Vagina (tissue), 2 donors: ENCODE results near the gene CENPF. TPM values are rescaled to one million over a fixed set of nuclear protein-coding genes. Genes with fewer than 3 reads are reported as not detected.
A peak's percentile ranks its signal among the peaks of the same experiment; 100 is the strongest.

Experiments used
- DNase-seq, 2 donors: peaks; one replicate each; pipeline ENCODE4 v3.0.0-alpha.2; 2017; ENCODE audit errors: extremely low spot score in 2 of 2
- H3K27ac ChIP-seq: fragments of 200-600 bp; sonication (generic); one replicate; pipeline ENCODE4 v1.5.1; 2019
- H3K27me3 ChIP-seq: fragments of 200-600 bp; sonication (generic); one replicate; pipeline ENCODE4 v1.5.1; 2019
- H3K36me3 ChIP-seq, 2 donors: fragments of 200-600 bp; sonication (generic); one replicate each; pipeline ENCODE4 v1.5.1; 2017 to 2019
- H3K4me1 ChIP-seq: fragments of 200-600 bp; sonication (generic); one replicate; pipeline ENCODE4 v1.5.1; 2019
- H3K4me3 ChIP-seq, 2 donors: fragments of 200-600 bp; sonication (generic); 1 replicate in 1 of 2; 2 replicates in 1 of 2; pipeline ENCODE4 v1.5.1; 2016 to 2019
- H3K9me3 ChIP-seq: fragments of 200-600 bp; sonication (generic); one replicate; pipeline ENCODE4 v1.5.1; 2019
- CTCF ChIP-seq, 3 experiments: fragments of 450-650 bp in 2 of 3; fragments of 200-600 bp in 1 of 3; sonication (generic) in 1 of 3; IDR thresholded peaks; one replicate each; pipeline ENCODE4 v1.5.1; 2017 to 2019; ENCODE audit warnings: antibody characterized with exemption in 3 of 3, mild to moderate bottlenecking in 2 of 3, moderate library complexity in 2 of 3
- POLR2A ChIP-seq, 2 donors: fragments of 450-650 bp; IDR thresholded peaks; one replicate each; pipeline ENCODE4 v1.6.1; 2017; ENCODE audit warnings: antibody characterized with exemption in 2 of 2, mild to moderate bottlenecking in 2 of 2, moderate library complexity in 2 of 2
- POLR2AphosphoS5 ChIP-seq, 2 donors: sonication (generic); formaldehyde crosslinking; IDR thresholded peaks; one replicate each; pipeline ENCODE4 v1.9.0; 2017; ENCODE audit warnings: antibody characterized with exemption in 2 of 2, mild to moderate bottlenecking in 2 of 2, low read depth in 1 of 2; ENCODE audit not compliant: insufficient read depth in 1 of 2
- intact Hi-C: fragments of 100-400 bp; cut with DNase I; formaldehyde crosslinking; loops from one replicate; pipeline ENCODE4 v1.15.1; 2023
- total RNA-seq: library from RNA; depleted of rRNA; stranded (reverse); fragments of >200 nt; gene quantifications from one replicate; pipeline ENCODE4 v1.2.3, GENCODE V29; 2016

The CENPF gene
- total RNA-seq, 1 donor from 2014 or later: 6.4 TPM

DNA sequence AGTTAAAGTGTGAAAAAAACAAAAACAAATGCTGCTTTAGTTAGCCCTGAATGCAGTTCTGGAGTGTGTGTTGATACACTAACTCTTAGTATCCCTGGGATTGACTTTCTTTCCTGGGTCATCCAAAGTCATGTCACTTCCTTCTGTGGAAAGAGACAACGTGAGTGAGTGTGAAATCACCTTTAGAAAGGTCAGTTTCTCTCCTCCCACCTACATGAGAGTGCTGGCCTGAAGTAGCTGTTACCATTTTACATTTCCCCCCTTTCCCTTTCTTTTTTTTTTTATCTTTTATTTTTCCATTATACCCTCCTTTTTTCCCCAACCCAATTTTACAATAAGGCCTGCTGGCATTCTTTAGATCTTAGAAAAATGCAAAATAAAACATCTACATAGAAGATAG lies 55.2 kb downstream of the CENPF start:
- intact Hi-C loops: no loop called here
- TF ChIP-seq CTCF (IDR thresholded peaks at IDR 0.05): no peak
- no peak for TF ChIP-seq POLR2AphosphoS5 (IDR thresholded peaks at IDR 0.05; ENCODE audit: insufficient read depth in 1 of 2, low read depth in 1 of 2)
- no peak for TF ChIP-seq POLR2A (IDR thresholded peaks at IDR 0.05)
- no peak overlapping the region for H3K4me3 ChIP-seq

GRCh38 chr1:214658785-214659184 lies 55.8 kb downstream of the CENPF start:
- Histone ChIP-seq H3K27me3 (no peaks in the 10 kb centered on the region), H3K4me1 (no peaks in the 10 kb centered on the region), H3K36me3 (no peaks in the 10 kb centered on the region), H3K9me3 (no peaks in the 10 kb centered on the region), H3K27ac (no peak overlapping the region), H3K4me3 (no peak overlapping the region)
- no peak for DNase-seq
- peak in 1 of 3 experiments; percentile 21 for TF ChIP-seq CTCF (IDR thresholded peaks at IDR 0.05)
- no peak for TF ChIP-seq POLR2A (IDR thresholded peaks at IDR 0.05)
- TF ChIP-seq POLR2AphosphoS5 (IDR thresholded peaks at IDR 0.05; ENCODE audit: insufficient read depth in 1 of 2, low read depth in 1 of 2): no peak
- intact Hi-C loops: no loop called here

More for the DNA sequence above, 55.2 kb downstream of the CENPF start:
- no peak for DNase-seq
- no peak overlapping the region for H3K27ac ChIP-seq
- no peaks in the 10 kb centered on the region for H3K9me3 ChIP-seq
- H3K36me3 ChIP-seq: no peaks in the 10 kb centered on the region
- no peaks in the 10 kb centered on the region for H3K27me3 ChIP-seq
- no peaks in the 10 kb centered on the region for H3K4me1 ChIP-seq

DNA sequence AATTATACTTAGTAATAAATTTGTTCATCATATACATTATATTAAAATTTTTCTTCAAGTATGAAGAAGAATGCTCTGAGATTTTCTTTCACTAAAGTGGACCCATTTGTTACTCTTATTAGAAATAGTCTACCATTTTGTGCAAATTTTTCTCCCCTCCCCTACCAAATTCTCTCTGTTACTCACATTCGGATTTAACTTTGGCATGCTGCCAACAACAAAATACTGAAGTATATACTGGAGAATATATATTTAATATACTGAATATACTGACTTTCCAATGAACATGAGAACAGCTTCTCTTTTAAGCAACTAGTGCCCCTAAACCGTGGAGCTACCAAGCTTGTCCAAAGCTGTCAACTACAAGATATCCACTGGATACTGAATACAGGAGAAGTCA lies 57.2 kb downstream of the CENPF start:
- intact Hi-C loops: no loop called here
- H3K4me3 ChIP-seq: no peak overlapping the region
- no peaks in the 10 kb centered on the region for H3K4me1 ChIP-seq
- H3K9me3 ChIP-seq: no peaks in the 10 kb centered on the region
- TF ChIP-seq CTCF (IDR thresholded peaks at IDR 0.05) (no peak), POLR2AphosphoS5 (IDR thresholded peaks at IDR 0.05; ENCODE audit: insufficient read depth in 1 of 2, low read depth in 1 of 2) (no peak)
- H3K27me3 ChIP-seq: no peaks in the 10 kb centered on the region
- DNase-seq: no peak
- H3K36me3 ChIP-seq: no peaks in the 10 kb centered on the region
- no peak overlapping the region for H3K27ac ChIP-seq

- no peak for DNase-seq
- H3K4me1 ChIP-seq: no peaks in the 10 kb centered on the region
- no peaks in the 10 kb centered on the region for H3K27me3 ChIP-seq
- H3K27ac ChIP-seq: no peak overlapping the region
- no peaks in the 10 kb centered on the region for H3K36me3 ChIP-seq
- peak; percentile 22 to 40 (median 35) for TF ChIP-seq CTCF (IDR thresholded peaks at IDR 0.05)
- TF ChIP-seq POLR2AphosphoS5 (IDR thresholded peaks at IDR 0.05; ENCODE audit: insufficient read depth in 1 of 2, low read depth in 1 of 2): no peak
- no peak for TF ChIP-seq POLR2A (IDR thresholded peaks at IDR 0.05)
- H3K9me3 ChIP-seq: no peaks in the 10 kb centered on the region
- intact Hi-C loops: no loop called here
- no peak overlapping the region for H3K4me3 ChIP-seq
Observed at GRCh38 chr1:214660900-214661299, 57.9 kb downstream of the CENPF start.

GRCh38 chr1:214662223-214662785 lies 59.3 kb downstream of the CENPF start:
- no peak overlapping the region for H3K4me3 ChIP-seq
- no peaks in the 10 kb centered on the region for H3K4me1 ChIP-seq
- intact Hi-C loops: no loop called here

More at GRCh38 chr1:214662223-214662785, 59.3 kb downstream of the CENPF start:
- Histone ChIP-seq H3K27me3 (no peaks in the 10 kb centered on the region), H3K27ac (no peak overlapping the region), H3K36me3 (no peaks in the 10 kb centered on the region), H3K9me3 (no peaks in the 10 kb centered on the region)
- TF ChIP-seq POLR2AphosphoS5 (IDR thresholded peaks at IDR 0.05; ENCODE audit: insufficient read depth in 1 of 2, low read depth in 1 of 2) (no peak), POLR2A (IDR thresholded peaks at IDR 0.05) (no peak), CTCF (IDR thresholded peaks at IDR 0.05) (no peak)
- no peak for DNase-seq
